HUES64 (cell line): ENCODE results near the gene DCUN1D2.
"Not testable (repeated sequence)": the region's sequence is repeated elsewhere in the genome, so short reads cannot be mapped to it uniquely, and the experiment has no call there.

Experiments used
- H3K27ac ChIP-seq: 2 replicates; pipeline ENCODE4 v1.7.0; 2013; ENCODE audit warnings: low read depth, low read length, inconsistent platforms
- H3K27me3 ChIP-seq: 2 replicates; pipeline ENCODE4 v1.6.1; 2013; ENCODE audit warnings: mild to moderate bottlenecking, low read length; ENCODE audit not compliant: insufficient read depth
- H3K36me3 ChIP-seq: 2 replicates; pipeline ENCODE4 v1.6.1; 2013; ENCODE audit warnings: mild to moderate bottlenecking, low read length; ENCODE audit not compliant: insufficient read depth
- H3K4me1 ChIP-seq: 2 replicates; pipeline ENCODE4 v1.6.1; 2013; ENCODE audit warnings: mild to moderate bottlenecking, low read length, moderate library complexity; ENCODE audit not compliant: insufficient read depth
- H3K4me3 ChIP-seq: 2 replicates; pipeline ENCODE4 v1.5.1; 2013; ENCODE audit warnings: mild to moderate bottlenecking, low read length, moderate library complexity
- H3K9ac ChIP-seq: 2 replicates; pipeline ENCODE4 v1.6.1; 2013; ENCODE audit warnings: mild to moderate bottlenecking, low read depth, low read length
- H3K9me3 ChIP-seq: 2 replicates; pipeline ENCODE4 v1.6.1; 2013; ENCODE audit warnings: low read depth, low read length; ENCODE audit not compliant: insufficient read depth
- WGBS: fragments of 150-250, 120-280 bp; methylation state at CpG from one replicate; pipeline ENCODE4 v1.1.7; 2013; ENCODE audit warnings: missing lambda C conversion rate; 5-methylcytosine and 5-hydroxymethylcytosine counted together

DCUN1D2 gene

GRCh38 chr13:113451951-113452421 is 38.5 kb downstream of the DCUN1D2 start:
- no peak overlapping the region for H3K4me3 ChIP-seq
- no peak overlapping the region for H3K27ac ChIP-seq
- 96% methylated on average over 24 of the region's 24 CpGs for WGBS
- H3K4me1 ChIP-seq = no peaks in the 10 kb centered on the region
- no peak overlapping the region for H3K9ac ChIP-seq
- H3K9me3 ChIP-seq = no peaks in the 10 kb centered on the region
- no peaks in the 10 kb centered on the region for H3K27me3 ChIP-seq
- H3K36me3 ChIP-seq = peaks cover 20% of the 10 kb centered on the region

- H3K27me3 ChIP-seq, H3K9ac ChIP-seq, H3K4me1 ChIP-seq, H3K27ac ChIP-seq, H3K4me3 ChIP-seq, H3K9me3 ChIP-seq: not testable (repeated sequence)
- 77% methylated on average over 18 of the region's 19 CpGs for WGBS
- peaks cover 12% of the 10 kb centered on the region for H3K36me3 ChIP-seq
Observed at GRCh38 chr13:113450861-113451620, 39.5 kb downstream of the DCUN1D2 start.

- not testable (repeated sequence) for H3K27ac ChIP-seq, H3K27me3 ChIP-seq, H3K9me3 ChIP-seq, H3K36me3 ChIP-seq, H3K4me1 ChIP-seq, H3K4me3 ChIP-seq, H3K9ac ChIP-seq
- WGBS = 93% methylated on average over 8 of the region's 9 CpGs
Observed at GRCh38 chr13:113450348-113450744, 40.2 kb downstream of the DCUN1D2 start.

- Histone ChIP-seq H3K27ac (no peak overlapping the region), H3K36me3 (no peaks in the 10 kb centered on the region; the same call in 1 of the 2 replicates), H3K27me3 (no peaks in the 10 kb centered on the region), H3K4me3 (no peak overlapping the region), H3K4me1 (no peaks in the 10 kb centered on the region), H3K9me3 (no peaks in the 10 kb centered on the region), H3K9ac (no peak overlapping the region)
- WGBS = 93% methylated on average over 13 of the region's 13 CpGs
Observed at GRCh38 chr13:113449693-113450347, 40.7 kb downstream of the DCUN1D2 start.

- H3K27ac ChIP-seq = no peak overlapping the region
- H3K4me3 ChIP-seq = no peak overlapping the region
- H3K9ac ChIP-seq = no peak overlapping the region
- WGBS = 90% methylated on average over 29 of the region's 29 CpGs
- no peaks in the 10 kb centered on the region for H3K27me3 ChIP-seq
- no peaks in the 10 kb centered on the region for H3K9me3 ChIP-seq
- no peaks in the 10 kb centered on the region for H3K4me1 ChIP-seq
- no peaks in the 10 kb centered on the region; the same call in 1 of the 2 replicates for H3K36me3 ChIP-seq
Observed at GRCh38 chr13:113448885-113449692, 41.4 kb downstream of the DCUN1D2 start.

GRCh38 chr13:113448545-113448884 is 42.0 kb downstream of the DCUN1D2 start:
- Histone ChIP-seq H3K36me3 (no peaks in the 10 kb centered on the region), H3K4me1 (no peaks in the 10 kb centered on the region), H3K27ac (no peak overlapping the region), H3K9me3 (no peaks in the 10 kb centered on the region), H3K27me3 (no peaks in the 10 kb centered on the region), H3K9ac (no peak overlapping the region), H3K4me3 (no peak overlapping the region)
- 72% methylated on average over 6 of the region's 6 CpGs for WGBS

GRCh38 chr13:113447596-113447995 is 42.9 kb downstream of the DCUN1D2 start:
- H3K9me3 ChIP-seq = no peaks in the 10 kb centered on the region
- no peaks in the 10 kb centered on the region for H3K4me1 ChIP-seq
- no peak overlapping the region for H3K27ac ChIP-seq
- H3K4me3 ChIP-seq = no peak overlapping the region
- peaks cover 2% of the 10 kb centered on the region; the same call in 1 of the 2 replicates for H3K36me3 ChIP-seq
- no peaks in the 10 kb centered on the region for H3K27me3 ChIP-seq
- no peak overlapping the region for H3K9ac ChIP-seq
- WGBS = 98% methylated on average over 6 of the region's 6 CpGs

- peaks cover 4% of the 10 kb centered on the region; the same call in 1 of the 2 replicates for H3K36me3 ChIP-seq
- WGBS = 86% methylated on average over 9 of the region's 9 CpGs
- H3K4me3 ChIP-seq = no peak overlapping the region
- no peaks in the 10 kb centered on the region for H3K4me1 ChIP-seq
- H3K9me3 ChIP-seq = no peaks in the 10 kb centered on the region
- no peak overlapping the region for H3K9ac ChIP-seq
- H3K27me3 ChIP-seq = no peaks in the 10 kb centered on the region
- no peak overlapping the region for H3K27ac ChIP-seq
Observed at GRCh38 chr13:113446488-113446854, 44.0 kb downstream of the DCUN1D2 start.

GRCh38 chr13:113445791-113446487 is 44.6 kb downstream of the DCUN1D2 start:
- H3K9me3 ChIP-seq = no peaks in the 10 kb centered on the region
- H3K27me3 ChIP-seq = no peaks in the 10 kb centered on the region
- H3K4me1 ChIP-seq = no peaks in the 10 kb centered on the region
- no peak overlapping the region for H3K4me3 ChIP-seq
- no peak overlapping the region for H3K27ac ChIP-seq
- H3K9ac ChIP-seq = no peak overlapping the region
- WGBS = 80% methylated on average over 18 of the region's 19 CpGs
- peaks cover 4% of the 10 kb centered on the region; the same call in 1 of the 2 replicates for H3K36me3 ChIP-seq

GRCh38 chr13:113443991-113444390 is 46.5 kb downstream of the DCUN1D2 start:
- H3K9ac ChIP-seq = no peak overlapping the region
- no peak overlapping the region for H3K27ac ChIP-seq
- no peak overlapping the region for H3K4me3 ChIP-seq
- H3K27me3 ChIP-seq = no peaks in the 10 kb centered on the region
- H3K4me1 ChIP-seq = no peaks in the 10 kb centered on the region
- H3K36me3 ChIP-seq = peaks cover 4% of the 10 kb centered on the region; the same call in 1 of the 2 replicates
- H3K9me3 ChIP-seq = no peaks in the 10 kb centered on the region
- 92% methylated on average over 15 of the region's 15 CpGs for WGBS
